Vagina (tissue), 2 donors: ENCODE data around the gene POLR1G.

Source experiments
- POLR2A ChIP-seq, 2 donors: fragments of 450-650 bp; IDR thresholded peaks; one replicate each; pipeline ENCODE4 v1.6.1; 2017; ENCODE audit warnings: antibody characterized with exemption in 2 of 2, mild to moderate bottlenecking in 2 of 2, moderate library complexity in 2 of 2
- POLR2AphosphoS5 ChIP-seq, 2 donors: sonication (generic); formaldehyde crosslinking; IDR thresholded peaks; one replicate each; pipeline ENCODE4 v1.9.0; 2017; ENCODE audit warnings: antibody characterized with exemption in 2 of 2, mild to moderate bottlenecking in 2 of 2, low read depth in 1 of 2; ENCODE audit not compliant: insufficient read depth in 1 of 2
- TF ChIP-seq, protein P1 (sequence below), 3 experiments: fragments of 450-650 bp in 2 of 3; fragments of 200-600 bp in 1 of 3; sonication (generic) in 1 of 3; IDR thresholded peaks; one replicate each; pipeline ENCODE4 v1.5.1; 2017 to 2019; ENCODE audit warnings: antibody characterized with exemption in 3 of 3, mild to moderate bottlenecking in 2 of 3, moderate library complexity in 2 of 3

- TF ChIP-seq, protein P1, sequence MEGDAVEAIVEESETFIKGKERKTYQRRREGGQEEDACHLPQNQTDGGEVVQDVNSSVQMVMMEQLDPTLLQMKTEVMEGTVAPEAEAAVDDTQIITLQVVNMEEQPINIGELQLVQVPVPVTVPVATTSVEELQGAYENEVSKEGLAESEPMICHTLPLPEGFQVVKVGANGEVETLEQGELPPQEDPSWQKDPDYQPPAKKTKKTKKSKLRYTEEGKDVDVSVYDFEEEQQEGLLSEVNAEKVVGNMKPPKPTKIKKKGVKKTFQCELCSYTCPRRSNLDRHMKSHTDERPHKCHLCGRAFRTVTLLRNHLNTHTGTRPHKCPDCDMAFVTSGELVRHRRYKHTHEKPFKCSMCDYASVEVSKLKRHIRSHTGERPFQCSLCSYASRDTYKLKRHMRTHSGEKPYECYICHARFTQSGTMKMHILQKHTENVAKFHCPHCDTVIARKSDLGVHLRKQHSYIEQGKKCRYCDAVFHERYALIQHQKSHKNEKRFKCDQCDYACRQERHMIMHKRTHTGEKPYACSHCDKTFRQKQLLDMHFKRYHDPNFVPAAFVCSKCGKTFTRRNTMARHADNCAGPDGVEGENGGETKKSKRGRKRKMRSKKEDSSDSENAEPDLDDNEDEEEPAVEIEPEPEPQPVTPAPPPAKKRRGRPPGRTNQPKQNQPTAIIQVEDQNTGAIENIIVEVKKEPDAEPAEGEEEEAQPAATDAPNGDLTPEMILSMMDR (IDR thresholded peaks at IDR 0.05), result no peak
- TF ChIP-seq POLR2A (IDR thresholded peaks at IDR 0.05), result no peak
- no peak for TF ChIP-seq POLR2AphosphoS5 (IDR thresholded peaks at IDR 0.05; ENCODE audit: insufficient read depth in 1 of 2, low read depth in 1 of 2)
These were observed 2.5 kb upstream of the POLR1G start for GRCh38 chr19:45403781-45404556.
